CD1c-positive myeloid dendritic cell (primary cell): ENCODE measurements around the gene HSP90B1.
A peak's percentile ranks its signal among the peaks of the same experiment; 100 is the strongest.

ENCODE experiments used
- DNase-seq: peaks from one replicate; pipeline ENCODE4 v3.0.0-alpha.2; 2016; ENCODE audit errors: extremely low spot score

HSP90B1 gene

GRCh38 chr12:103930034-103930786, at the start of gene HSP90B1:
TSS of gene HSP90B1 (plus strand) at chr12:103930410. CDS start at chr12:103930516, 106 bp downstream.
- peak; percentile 100 for DNase-seq

GRCh38 chr12:103881261-103881660, 48.9 kb upstream of the HSP90B1 start:
- DNase-seq: no peak

GRCh38 chr12:103882861-103883596, 47.2 kb upstream of the HSP90B1 start:
- DNase-seq: no peak

GRCh38 chr12:103883908-103884307, 46.3 kb upstream of the HSP90B1 start:
- no peak for DNase-seq

GRCh38 chr12:103884316-103884715, 45.9 kb upstream of the HSP90B1 start:
- peak; percentile 58 for DNase-seq

GRCh38 chr12:103886195-103886797, 43.9 kb upstream of the HSP90B1 start:
- no peak for DNase-seq

- no peak for DNase-seq
Observed at GRCh38 chr12:103887738-103888137, 42.5 kb upstream of the HSP90B1 start.

- no peak for DNase-seq
Observed at GRCh38 chr12:103897316-103897715, 32.9 kb upstream of the HSP90B1 start.

GRCh38 chr12:103901518-103902173, 28.6 kb upstream of the HSP90B1 start:
- no peak for DNase-seq

GRCh38 chr12:103903993-103904392, 26.2 kb upstream of the HSP90B1 start:
- no peak for DNase-seq

- DNase-seq: no peak
Observed at GRCh38 chr12:103905730-103906349, 24.4 kb upstream of the HSP90B1 start.

GRCh38 chr12:103908246-103908541, 22.0 kb upstream of the HSP90B1 start:
- no peak for DNase-seq

GRCh38 chr12:103908877-103909276, 21.3 kb upstream of the HSP90B1 start:
- no peak for DNase-seq

- DNase-seq: no peak
Observed at GRCh38 chr12:103909811-103910210, 20.4 kb upstream of the HSP90B1 start.

- no peak for DNase-seq
Observed at GRCh38 chr12:103912069-103912468, 18.1 kb upstream of the HSP90B1 start.

- no peak for DNase-seq
Observed at GRCh38 chr12:103913100-103913499, 17.1 kb upstream of the HSP90B1 start.

- DNase-seq: no peak
Observed at GRCh38 chr12:103915306-103915705, 14.9 kb upstream of the HSP90B1 start.

GRCh38 chr12:103917873-103918272, 12.3 kb upstream of the HSP90B1 start:
- DNase-seq: no peak

GRCh38 chr12:103924761-103925641, 5.2 kb upstream of the HSP90B1 start:
- no peak for DNase-seq

GRCh38 chr12:103928682-103929045, 1.5 kb upstream of the HSP90B1 start:
- peak; percentile 78 for DNase-seq
